ENCODE results near the gene COPS3.

DNA sequence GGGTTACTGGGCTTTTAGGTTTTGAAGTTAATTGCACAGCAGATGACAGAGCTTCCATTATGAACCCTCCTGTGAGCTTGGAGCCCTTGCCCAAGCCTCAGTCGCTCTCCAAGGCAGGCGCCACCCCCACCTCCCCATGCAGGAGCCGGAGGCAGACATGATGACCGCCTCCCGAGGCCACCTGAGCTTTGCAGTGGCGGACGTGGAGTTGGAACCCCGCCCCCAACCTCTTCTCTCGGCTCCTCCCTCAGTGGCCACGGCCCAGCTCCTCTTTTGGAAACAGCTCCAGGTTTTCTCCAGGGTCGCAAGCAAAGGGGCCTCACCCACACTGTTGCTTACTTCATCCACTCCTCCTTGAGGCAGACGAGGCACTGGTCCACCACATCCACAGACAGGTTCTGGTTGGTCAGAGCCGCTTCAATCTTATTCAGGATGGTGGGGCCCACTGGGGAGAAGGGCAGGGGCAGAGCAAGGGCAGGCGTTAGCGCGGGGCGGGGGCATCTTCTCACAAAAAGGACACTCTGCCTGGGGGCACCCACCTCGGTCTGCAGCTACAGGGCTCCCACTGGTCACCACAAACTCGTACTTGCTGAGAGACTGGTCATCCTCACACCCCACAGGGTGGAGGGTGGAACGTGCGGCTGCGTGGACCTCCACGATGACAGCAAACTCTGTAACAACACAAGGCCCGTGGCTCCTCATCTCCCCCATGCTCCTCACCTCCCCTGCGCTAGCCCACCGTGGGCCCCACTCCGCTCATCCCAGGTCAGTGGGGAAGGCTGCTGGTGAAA lies 66.2 kb downstream of the COPS3 start:
- TF ChIP-seq, protein P1, sequence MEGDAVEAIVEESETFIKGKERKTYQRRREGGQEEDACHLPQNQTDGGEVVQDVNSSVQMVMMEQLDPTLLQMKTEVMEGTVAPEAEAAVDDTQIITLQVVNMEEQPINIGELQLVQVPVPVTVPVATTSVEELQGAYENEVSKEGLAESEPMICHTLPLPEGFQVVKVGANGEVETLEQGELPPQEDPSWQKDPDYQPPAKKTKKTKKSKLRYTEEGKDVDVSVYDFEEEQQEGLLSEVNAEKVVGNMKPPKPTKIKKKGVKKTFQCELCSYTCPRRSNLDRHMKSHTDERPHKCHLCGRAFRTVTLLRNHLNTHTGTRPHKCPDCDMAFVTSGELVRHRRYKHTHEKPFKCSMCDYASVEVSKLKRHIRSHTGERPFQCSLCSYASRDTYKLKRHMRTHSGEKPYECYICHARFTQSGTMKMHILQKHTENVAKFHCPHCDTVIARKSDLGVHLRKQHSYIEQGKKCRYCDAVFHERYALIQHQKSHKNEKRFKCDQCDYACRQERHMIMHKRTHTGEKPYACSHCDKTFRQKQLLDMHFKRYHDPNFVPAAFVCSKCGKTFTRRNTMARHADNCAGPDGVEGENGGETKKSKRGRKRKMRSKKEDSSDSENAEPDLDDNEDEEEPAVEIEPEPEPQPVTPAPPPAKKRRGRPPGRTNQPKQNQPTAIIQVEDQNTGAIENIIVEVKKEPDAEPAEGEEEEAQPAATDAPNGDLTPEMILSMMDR (IDR thresholded peaks at IDR 0.05) = no peak
- TF ChIP-seq REST (IDR thresholded peaks at IDR 0.05; ENCODE audit: insufficient read depth in 1 of 2, low read depth in 2 of 2, low read length in 1 of 2) = no peak

All from Panc1 (cell line).